A673 (cell line): ENCODE results near the gene POU4F3.

Experiments
- EZH2 ChIP-seq: fragments of 200-600 bp; sonication (generic); IDR thresholded peaks from 2 replicates; pipeline ENCODE4 v1.6.1; 2017; ENCODE audit warnings: borderline replicate concordance, low read depth, mild to moderate bottlenecking, mixed read lengths, antibody characterized with exemption, low read length; ENCODE audit not compliant: poor library complexity, severe bottlenecking
- TF ChIP-seq, protein P1 (sequence below): fragments of 300-800, 200-600 bp; sonication (generic); conservative IDR thresholded peaks from 2 replicates; pipeline ENCODE4 v1.5.1; 2017; ENCODE audit warnings: low read depth, mild to moderate bottlenecking, antibody characterized with exemption, low read length, moderate library complexity, mixed read lengths

DNA sequence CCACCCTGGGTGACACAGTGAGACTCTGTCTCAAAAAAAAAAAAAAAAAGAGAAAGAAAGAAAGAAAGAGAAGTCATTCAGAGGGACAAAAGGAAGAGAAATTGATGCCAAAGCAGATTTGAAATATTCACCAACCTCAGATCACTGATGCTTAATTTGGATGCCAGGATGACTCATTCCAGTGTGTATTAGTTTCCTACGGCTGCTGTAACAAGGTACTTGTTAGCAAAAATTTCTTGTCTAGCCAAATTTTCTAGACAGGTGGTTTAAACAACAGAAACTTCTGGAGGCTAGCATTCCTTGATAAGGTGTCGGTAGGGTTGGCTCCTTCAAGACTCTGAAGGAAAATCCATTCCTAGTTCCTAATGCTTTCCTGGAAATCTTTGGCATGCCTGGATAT lies 42.1 kb downstream of the POU4F3 start:
- TF ChIP-seq, protein P1, sequence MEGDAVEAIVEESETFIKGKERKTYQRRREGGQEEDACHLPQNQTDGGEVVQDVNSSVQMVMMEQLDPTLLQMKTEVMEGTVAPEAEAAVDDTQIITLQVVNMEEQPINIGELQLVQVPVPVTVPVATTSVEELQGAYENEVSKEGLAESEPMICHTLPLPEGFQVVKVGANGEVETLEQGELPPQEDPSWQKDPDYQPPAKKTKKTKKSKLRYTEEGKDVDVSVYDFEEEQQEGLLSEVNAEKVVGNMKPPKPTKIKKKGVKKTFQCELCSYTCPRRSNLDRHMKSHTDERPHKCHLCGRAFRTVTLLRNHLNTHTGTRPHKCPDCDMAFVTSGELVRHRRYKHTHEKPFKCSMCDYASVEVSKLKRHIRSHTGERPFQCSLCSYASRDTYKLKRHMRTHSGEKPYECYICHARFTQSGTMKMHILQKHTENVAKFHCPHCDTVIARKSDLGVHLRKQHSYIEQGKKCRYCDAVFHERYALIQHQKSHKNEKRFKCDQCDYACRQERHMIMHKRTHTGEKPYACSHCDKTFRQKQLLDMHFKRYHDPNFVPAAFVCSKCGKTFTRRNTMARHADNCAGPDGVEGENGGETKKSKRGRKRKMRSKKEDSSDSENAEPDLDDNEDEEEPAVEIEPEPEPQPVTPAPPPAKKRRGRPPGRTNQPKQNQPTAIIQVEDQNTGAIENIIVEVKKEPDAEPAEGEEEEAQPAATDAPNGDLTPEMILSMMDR = no peak
- no peak for TF ChIP-seq EZH2
